CD4-positive, alpha-beta T cell treated with Interleukin-15 for 1 hour (primary cell): Measurements from ENCODE around the gene REL.
A peak's percentile ranks its signal among the peaks of the same experiment; 100 is the strongest.
"Not testable (repeated sequence)": the region's sequence is repeated elsewhere in the genome, so short reads cannot be mapped to it uniquely, and the experiment has no call there.

ENCODE experiments used
- DNase-seq: peaks from one replicate; pipeline ENCODE4 v3.0.0-alpha.2; 2020

REL gene

DNA sequence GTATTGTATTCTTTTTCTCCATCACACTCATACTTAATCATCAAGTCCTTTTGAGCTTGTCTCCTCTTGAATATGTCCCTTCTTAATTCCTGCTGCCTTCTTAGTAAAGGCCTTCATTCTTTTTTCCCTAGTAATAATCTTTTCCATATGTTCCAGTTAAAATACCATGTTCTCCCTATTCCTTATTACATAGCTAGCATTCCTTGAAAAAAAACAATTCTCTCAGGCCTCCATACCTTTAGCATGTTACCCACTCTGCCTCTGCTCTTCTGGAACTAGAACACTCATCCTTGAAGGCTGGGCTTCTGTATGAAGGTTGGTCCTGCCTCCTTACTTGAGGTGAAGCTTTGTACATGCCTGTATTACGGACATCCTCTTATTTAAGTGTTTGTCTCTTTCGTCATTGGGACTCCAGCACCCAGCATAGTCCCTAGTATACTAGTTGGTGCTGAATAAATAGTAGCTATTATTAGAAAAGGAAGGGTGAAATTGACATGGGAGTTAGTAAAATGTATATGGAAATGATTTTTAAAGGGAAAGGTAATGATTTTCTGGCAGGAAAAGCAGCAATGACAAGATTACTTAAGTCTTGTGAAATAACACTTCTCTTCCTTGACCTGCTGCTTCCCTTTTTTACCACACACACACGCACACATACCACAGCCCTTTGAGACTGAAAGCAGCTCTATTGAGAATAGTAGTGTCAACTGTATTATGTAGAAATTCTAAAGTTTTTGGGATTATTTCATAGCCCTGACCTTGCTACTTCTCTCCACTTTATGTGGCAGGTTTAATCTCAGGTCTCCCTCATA lies 45.6 kb downstream of the REL start:
- DNase-seq, result peak; percentile 39

GRCh38 chr2:60932061-60932460 lies 50.7 kb downstream of the REL start:
- DNase-seq, result not testable (repeated sequence)

DNA sequence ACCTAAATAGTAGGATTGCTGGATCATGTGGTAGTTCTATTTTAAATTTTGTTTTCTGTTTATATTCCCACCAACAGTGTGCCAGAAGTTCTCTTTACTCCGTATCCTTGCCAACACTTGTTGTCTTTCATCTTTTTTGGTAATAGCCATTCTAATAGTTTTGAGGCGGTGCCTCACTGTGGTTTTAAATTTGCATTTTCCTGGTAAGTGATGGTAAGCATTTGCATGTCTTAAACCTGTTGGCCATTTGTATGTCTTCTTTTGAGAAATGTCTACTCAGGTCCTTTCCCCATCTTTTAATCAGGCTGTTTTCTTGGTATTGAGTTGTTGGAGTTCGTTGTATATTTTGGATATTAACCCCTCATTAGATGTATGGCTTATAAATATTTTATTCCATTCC lies 51.6 kb downstream of the REL start:
- DNase-seq, result no peak

DNA sequence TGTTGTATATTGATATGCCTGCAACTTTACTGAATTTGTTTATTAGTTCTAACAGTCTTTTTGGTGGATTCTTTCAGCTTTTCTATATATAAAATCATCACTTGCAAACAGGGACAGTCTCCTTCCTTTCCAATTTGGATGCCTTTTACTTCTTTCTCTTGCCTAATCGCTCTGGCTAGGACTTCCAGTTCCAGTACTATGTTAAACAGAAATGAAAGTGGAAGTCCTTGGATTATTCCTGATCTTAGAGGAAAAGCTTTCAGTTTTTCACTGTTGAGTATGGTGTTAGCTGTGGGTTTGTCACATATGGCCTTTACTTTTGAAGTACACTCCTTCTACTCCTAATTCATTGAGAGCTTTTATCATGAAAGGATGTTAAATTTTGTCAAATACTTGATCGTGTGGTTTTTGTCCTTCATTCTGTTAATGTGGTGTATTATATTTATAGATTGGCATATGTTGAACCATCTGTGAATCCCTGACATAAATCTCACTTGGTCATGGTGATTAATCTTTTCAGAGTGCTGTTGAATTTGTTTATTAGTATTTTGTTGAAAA lies 52.9 kb downstream of the REL start:
- no peak for DNase-seq

- DNase-seq, result no peak
These were observed 55.4 kb downstream of the REL start for GRCh38 chr2:60936757-60937156.

- DNase-seq, result no peak
These were observed 56.9 kb downstream of the REL start for GRCh38 chr2:60938301-60938700.

- DNase-seq, result no peak
These were observed 58.2 kb downstream of the REL start for GRCh38 chr2:60939622-60940021.

DNA sequence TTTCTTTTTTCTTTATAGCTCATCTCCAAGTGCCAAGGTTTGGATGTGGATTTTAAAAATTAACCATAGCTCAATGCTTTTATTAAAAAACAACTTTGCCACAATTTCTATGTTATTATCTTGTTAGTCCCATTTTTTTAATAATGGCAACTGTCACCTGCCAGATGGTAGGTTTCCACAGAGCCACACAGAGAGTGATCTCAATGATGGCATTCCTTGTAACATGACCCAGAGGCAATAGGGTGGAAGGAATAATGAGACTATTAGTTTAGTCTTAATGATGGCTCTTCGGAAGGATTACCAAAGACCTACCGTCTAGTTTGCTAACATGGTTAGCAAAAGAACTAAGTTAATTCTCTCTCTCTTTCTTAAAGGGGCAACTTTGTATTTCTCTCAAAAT lies 64.0 kb downstream of the REL start:
- no peak for DNase-seq

- DNase-seq, result no peak
These were observed 65.7 kb downstream of the REL start for GRCh38 chr2:60947056-60947455.

GRCh38 chr2:60948161-60948560 lies 66.8 kb downstream of the REL start:
- DNase-seq, result no peak

DNA sequence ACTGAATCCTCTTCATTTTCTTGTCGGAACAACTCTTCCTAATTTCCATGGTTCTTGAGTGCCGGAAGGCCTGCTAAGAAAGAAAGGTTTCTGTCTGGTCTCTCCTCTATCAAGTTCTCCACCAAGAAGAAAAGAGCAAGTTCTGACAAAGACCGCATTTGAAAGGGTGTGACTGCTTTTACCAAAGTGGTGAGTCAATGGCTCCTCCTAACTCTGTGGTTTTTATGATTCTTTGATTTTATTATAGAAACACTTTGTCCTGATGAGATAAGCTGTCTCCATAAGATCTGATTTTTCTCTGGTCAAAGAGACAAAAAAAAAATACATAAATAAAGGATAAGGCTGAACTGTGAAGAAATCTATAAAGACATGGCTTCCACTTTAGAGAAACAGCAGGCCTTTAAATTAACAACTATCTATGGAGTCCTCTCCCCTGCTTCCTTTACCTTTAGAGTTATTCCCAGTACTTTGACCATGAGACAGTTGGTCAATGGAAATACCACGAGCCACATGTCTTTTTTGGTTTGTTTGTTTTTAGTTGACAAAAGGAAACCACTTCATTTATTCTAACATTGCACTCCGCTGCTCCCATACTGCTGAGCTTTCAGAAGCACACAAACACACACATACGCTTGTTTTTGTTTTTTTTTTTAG lies 67.7 kb downstream of the REL start:
- DNase-seq, result no peak

DNA sequence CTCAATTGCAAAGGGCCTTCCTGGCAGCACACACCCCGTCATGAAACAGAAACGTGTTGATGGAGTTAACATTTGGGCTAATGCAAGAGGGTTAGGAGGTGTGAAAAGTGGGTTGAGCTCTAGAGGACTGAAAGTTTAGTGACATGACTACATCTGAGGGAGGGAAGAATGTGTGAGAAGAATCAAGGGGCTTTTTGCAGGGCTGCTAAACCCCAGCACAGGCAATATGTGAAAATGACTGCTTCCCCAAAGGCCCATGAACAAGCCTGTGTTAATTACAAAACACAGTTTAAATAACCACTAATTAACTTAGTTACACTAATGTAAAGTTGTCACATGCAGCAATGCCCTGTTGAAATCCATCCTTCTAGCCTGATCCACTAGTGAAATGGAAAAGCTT lies 72.8 kb downstream of the REL start:
- DNase-seq, result no peak

DNA sequence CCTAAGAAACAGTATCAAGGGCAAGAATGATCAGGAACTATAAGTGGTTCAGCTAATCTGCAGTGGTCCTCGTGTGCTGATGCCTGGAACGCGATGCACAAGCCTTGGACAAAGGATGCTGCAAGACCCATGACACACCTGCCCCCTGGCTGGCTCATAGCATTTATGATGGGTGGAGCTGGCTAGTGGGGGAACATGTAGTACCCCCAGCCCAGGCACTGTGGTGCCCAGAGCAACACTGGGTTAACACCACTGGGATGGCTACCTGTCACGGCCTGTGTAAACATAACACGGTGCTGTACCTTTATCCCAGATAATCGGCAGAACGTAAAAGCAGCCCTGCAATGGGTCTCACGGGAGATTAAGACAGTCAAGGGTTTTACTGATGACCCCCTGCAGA lies 75.8 kb downstream of the REL start:
- DNase-seq, result no peak

- no peak for DNase-seq
These were observed 76.3 kb downstream of the REL start for GRCh38 chr2:60957643-60958042.

DNA sequence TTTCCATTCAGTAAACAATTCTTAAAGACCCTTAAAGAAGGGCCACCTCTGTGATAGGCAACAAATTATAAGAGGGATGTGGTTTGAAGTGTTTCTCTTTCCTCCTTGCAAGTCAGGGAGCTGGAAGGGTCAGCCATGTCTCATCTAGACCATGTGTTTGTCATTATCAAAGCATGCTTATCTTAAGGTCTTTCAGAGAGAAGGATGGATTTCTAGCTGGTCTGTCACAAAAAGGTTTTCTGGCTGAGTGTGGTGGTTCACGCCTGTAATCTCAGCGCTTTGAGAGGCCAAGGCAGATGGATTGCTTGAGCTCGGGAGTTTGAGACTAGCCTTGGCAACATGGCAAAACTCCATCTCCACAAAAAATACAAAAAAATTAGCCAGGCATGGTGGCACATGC lies 77.0 kb downstream of the REL start:
- DNase-seq, result no peak

DNA sequence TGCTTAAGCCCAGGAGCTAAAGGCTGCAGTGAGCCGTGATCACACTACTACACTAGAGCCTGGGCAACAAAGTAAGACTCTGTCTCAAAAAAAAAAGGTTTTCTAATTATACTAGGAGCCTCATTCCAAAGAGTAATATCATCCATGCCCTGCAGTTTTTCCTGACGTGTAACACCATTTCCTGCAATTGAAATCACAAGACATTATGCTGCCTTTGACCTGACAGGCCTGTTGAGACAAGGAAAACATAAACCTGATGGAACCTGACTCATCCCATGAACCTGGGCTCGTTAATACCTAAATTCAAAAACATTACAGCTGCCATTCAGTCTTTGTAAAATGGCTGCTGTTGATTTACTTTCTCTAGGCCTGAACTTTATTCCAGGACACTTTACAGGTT lies 77.4 kb downstream of the REL start:
- no peak for DNase-seq

DNA sequence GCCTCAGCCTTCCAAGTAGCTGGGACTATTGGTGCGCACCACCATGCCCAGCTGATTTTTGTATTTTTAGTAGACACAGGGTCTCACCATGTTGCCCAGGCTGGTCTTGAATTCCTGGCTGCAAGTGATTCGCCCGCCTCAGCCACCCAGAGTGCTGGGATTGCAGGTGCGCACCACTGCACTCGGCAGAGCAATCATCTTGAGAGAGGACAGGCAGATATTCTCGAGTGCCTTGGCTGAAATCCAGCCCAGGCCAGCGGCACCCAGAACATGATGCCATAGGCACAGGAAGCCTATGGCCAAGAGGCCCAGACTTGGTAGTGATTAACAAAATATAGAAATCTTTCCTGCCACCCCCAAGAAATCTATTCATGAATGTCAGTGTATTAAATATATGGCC lies 78.1 kb downstream of the REL start:
- DNase-seq, result no peak

- DNase-seq, result no peak
These were observed 79.3 kb downstream of the REL start for GRCh38 chr2:60960706-60961105.

DNA sequence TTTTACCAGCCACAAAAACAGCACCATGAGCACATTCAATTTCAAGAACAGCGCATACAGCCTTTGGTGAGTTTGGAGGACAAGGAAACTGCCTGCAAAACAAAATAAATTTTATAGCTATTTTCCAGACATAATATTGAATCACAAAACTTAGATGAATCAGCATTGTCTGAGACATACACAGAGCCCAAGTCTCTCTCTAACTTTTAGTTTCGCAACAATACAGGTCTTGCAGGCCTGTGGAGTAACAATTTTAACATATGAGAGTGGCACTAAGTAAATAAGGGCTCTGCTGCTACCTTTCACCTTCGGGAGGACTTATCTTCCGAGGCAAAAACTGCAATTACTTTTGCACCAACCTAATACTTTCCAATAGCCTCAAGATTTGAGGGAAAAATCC lies 80.1 kb downstream of the REL start:
- no peak for DNase-seq

- DNase-seq, result no peak
These were observed 81.2 kb downstream of the REL start for GRCh38 chr2:60962528-60962927.

- no peak for DNase-seq
These were observed 81.8 kb downstream of the REL start for GRCh38 chr2:60963190-60963589.

DNA sequence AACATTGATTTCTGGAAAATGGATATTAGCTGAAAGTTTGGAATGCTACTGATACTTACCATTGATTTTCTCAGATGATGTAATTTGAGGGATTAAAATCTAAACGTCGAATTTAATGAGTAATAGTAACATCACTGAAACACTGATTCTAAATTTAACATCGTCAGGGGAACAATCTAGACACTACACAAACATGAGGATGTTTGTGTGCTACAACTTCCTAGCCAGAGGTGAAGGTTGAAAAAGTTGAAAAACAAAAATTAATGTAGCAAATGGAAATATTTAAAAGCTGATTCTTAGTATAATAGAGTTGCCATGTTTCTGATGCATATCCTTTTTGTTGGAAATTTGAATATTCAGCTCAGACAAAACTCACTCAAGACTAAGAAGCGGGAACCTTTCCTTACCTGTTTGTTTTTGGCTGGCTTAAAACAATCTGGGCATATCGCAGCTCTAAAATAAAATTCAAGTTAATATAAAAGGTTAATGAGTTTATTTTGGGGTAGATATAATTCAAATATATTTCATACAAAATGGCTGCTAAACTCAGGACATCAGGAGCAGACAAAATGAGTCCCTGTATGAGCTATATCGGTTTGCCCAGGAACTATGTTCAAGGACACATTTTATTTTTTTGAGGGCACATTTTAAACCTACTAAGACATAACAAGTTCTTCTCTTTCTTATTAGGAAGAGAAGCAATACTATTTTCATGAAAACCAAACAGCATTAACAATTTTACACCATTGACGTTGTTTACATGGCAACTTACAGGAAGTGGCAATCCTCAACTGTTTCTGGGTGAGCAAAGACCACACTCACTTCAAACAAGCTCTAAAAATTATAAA lies 83.5 kb downstream of the REL start:
- no peak for DNase-seq

- no peak for DNase-seq
These were observed 84.1 kb downstream of the REL start for GRCh38 chr2:60965499-60965785.
